Measurements from ENCODE around the gene ACO2. TPM values are rescaled to one million over a fixed set of nuclear protein-coding genes. Genes with fewer than 3 reads are reported as not detected.

The ACO2 gene
- total RNA-seq, 1 experiment from 2014 or later, result 66.6 TPM

DNA sequence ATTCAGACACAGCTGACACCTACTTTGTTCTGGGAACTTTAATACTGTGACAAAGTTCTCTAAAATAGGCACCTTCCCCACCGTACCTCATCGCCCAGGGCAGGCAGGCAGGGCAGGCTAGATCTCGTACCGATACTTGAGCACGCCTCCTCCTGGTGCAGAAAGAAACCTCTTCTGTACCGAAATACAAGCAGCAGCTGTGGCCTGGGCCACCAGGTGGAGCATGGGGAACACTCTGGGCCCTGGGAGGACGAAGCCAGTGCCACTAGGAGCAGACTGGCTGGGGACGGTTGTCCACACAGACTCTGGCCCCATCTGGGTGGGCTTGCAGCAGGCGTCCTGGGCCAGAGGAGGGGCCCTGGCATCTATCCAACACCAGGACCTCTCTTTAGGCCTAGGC, 108.0 kb downstream of the ACO2 start:
- whole genome bisulfite sequencing (ENCODE audit: extremely low coverage, insufficient read length, low lambda C conversion rate), result no CpG with 5 or more reads among the region's 9 CpGs
- Histone ChIP-seq H3K4me1 (ENCODE audit: insufficient read depth, low read length) (0 out of 2 replicates have a peak, but pooled peaks cover 2% of the 10 kb centered on the region), H3K4ac (ENCODE audit: low read depth, low read length) (no peak overlapping the region), H3K18ac (ENCODE audit: insufficient read length, low read depth, low read length) (no peak overlapping the region), H3K27me3 (ENCODE audit: insufficient read depth, low read length) (no peaks in the 10 kb centered on the region), H2BK12ac (ENCODE audit: insufficient read length, low read depth, low read length) (no peak overlapping the region), H2AK5ac (ENCODE audit: insufficient read length, low read length) (no peak overlapping the region), H2AFZ (ENCODE audit: low read length) (no peak overlapping the region), H3K14ac (ENCODE audit: insufficient read depth, low read length) (no peak overlapping the region), H4K91ac (ENCODE audit: insufficient read length, low read depth, low read length) (no peak overlapping the region), H3T11ph (ENCODE audit: low read length) (no peak overlapping the region), H3K27ac (ENCODE audit: insufficient read length, low read depth, low read length) (no peak overlapping the region), H3K9ac (ENCODE audit: extremely low read depth, insufficient read length, low read length) (no peak overlapping the region), H4K8ac (replicated peaks; ENCODE audit: insufficient read length, low read depth, low read length) (no peak overlapping the region), H3K9me3 (ENCODE audit: control insufficient read depth, low read depth, low read length) (no peaks in the 10 kb centered on the region), H3K23me2 (ENCODE audit: insufficient read length, low read depth, low read length, poor library complexity, severe bottlenecking) (no peaks in the 10 kb centered on the region), H2BK15ac (ENCODE audit: low read depth, low read length) (no peak overlapping the region), H2BK20ac (ENCODE audit: low read depth, low read length, poor library complexity, severe bottlenecking) (no peak overlapping the region), H3K23ac (ENCODE audit: insufficient read length, low read depth, low read length) (no peak overlapping the region), H4K20me1 (ENCODE audit: control insufficient read depth, insufficient read depth, insufficient read length) (no peaks in the 10 kb centered on the region), H3K79me1 (ENCODE audit: insufficient read depth, low read depth, low read length, poor library complexity, severe bottlenecking) (no peaks in the 10 kb centered on the region), H2BK5ac (ENCODE audit: insufficient read length, low read length) (no peak overlapping the region), H3K79me2 (ENCODE audit: insufficient read depth, low read length) (no peaks in the 10 kb centered on the region), H2BK120ac (ENCODE audit: low read depth, low read length, poor library complexity, severe bottlenecking) (no peak overlapping the region), H3K56ac (ENCODE audit: insufficient read length, low read depth, low read length) (no peak overlapping the region), H3K4me2 (ENCODE audit: insufficient read depth, insufficient read length, low read length) (no peak overlapping the region), H4K5ac (ENCODE audit: insufficient read length, low read depth, low read length) (no peak overlapping the region)
- H3K4me1 Mint-ChIP-seq, result no peaks in the 10 kb centered on the region; a peak in 1 of 4 replicates
- H3K27me3 Mint-ChIP-seq (ENCODE audit: low read depth), result no peaks in the 10 kb centered on the region; the same call in 1 of the 2 replicates
- peak; percentile 91 for TF ChIP-seq CTCF (conservative IDR thresholded peaks at IDR 0.05)
- peak overlapping the region in 1 of 3 experiments; percentile 63; a peak in 1 of 7 replicates for H3K27ac Mint-ChIP-seq
- no peaks in the 10 kb centered on the region for H3K9me3 Mint-ChIP-seq
- DNase-seq, result peak; percentile 89
- H3K36me3 Mint-ChIP-seq (ENCODE audit: insufficient read depth in 1 of 3, low read depth in 3 of 3), result peaks cover 0 to 11% (median 4%) of the 10 kb centered on the region in 3 experiments; a peak in 4 of 7 replicates
- no peak overlapping the region for H3K4me3 Mint-ChIP-seq

All from H9 (cell line).